Stimulated activated naive CD8-positive, alpha-beta T cell treated with anti-CD3 and anti-CD28 coated beads, Interleukin-15, amount 100 ng/mL, for 72 hours (primary cell): ENCODE results near the gene TOX2.
A peak's percentile ranks its signal among the peaks of the same experiment; 100 is the strongest.

Experiments
- ATAC-seq: fragments of 150-1000 bp; cut with Tn5 transposase; 2 replicates; pipeline ENCODE4 v1.10.0; 2021; ENCODE audit warnings: mild to moderate bottlenecking, moderate library complexity
- DNase-seq, 2 donors: peaks; one replicate each; pipeline ENCODE4 v3.0.0; 2021 to 2022
- H3K27ac Mint-ChIP-seq, 2 donors: one replicate each; pipeline ENCODE4 v1.8.0; 2022; ENCODE audit warnings: mild to moderate bottlenecking in 2 of 2, mixed read lengths in 2 of 2, moderate library complexity in 2 of 2
- H3K27me3 Mint-ChIP-seq: one replicate; pipeline ENCODE4 v1.8.0; 2022; ENCODE audit warnings: mixed read lengths
- H3K4me1 Mint-ChIP-seq: one replicate; pipeline ENCODE4 v1.8.0; 2022; ENCODE audit warnings: mild to moderate bottlenecking, mixed read lengths
- H3K4me3 Mint-ChIP-seq, 2 donors: one replicate each; pipeline ENCODE4 v1.8.0; 2022; ENCODE audit warnings: mild to moderate bottlenecking in 2 of 2, mixed read lengths in 2 of 2, moderate library complexity in 1 of 2
- H3K9me3 Mint-ChIP-seq, 2 donors: one replicate each; pipeline ENCODE4 v1.8.0; 2022; ENCODE audit warnings: mixed read lengths in 2 of 2

The TOX2 gene

DNA sequence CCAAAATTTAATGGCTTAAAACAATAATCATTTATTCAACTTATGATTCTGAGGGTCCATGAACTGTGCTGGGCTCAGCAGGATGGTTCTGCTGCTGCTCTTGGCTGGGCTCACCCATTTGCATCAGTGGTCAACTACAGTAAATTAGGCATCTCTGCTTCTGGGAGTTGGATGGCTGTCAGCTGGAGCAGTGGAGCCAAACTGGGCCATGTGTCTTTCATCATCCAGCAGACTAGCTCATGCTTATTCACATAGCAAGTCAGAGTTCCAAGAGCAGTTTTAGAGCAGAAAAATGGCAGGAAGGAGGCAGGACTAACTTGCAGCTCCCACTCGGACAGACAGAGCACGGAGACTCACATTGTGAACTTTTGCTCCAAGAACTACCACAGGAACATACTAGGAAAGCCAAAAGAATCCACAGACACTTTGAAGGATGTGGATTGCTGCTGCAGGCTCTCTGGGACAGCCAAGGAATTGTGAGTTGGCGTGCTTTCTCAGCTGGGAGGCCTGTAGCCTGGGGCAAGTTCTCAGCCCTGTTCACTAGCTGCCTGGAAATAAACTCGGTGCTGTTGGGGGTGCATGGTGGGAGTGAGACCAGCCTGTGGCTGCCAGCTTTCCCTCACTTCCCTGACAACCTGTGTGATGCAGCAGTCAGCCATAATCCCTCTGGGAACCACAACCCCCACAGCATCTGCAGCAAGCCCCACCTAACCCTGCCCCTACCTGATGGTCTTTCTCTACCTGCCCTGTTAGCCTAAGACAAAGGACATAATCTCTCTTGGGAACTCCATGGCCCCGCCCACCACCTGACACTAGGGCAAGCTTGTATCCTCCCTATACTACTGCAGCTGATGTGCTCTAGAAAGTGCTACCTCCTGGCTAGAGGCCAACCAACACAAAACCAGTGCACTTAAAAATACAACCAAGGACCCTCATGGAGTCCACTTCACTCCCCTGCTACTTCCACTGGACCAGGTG lies 143.3 kb downstream of the TOX2 start:
- Mint-ChIP-seq H3K27ac (no peak overlapping the region), H3K27me3 (no peaks in the 10 kb centered on the region), H3K9me3 (peaks cover 20 to 26% of the 10 kb centered on the region in 2 donors), H3K4me3 (no peak overlapping the region), H3K4me1 (peaks cover 36% of the 10 kb centered on the region)
- DNase-seq (no peak), ATAC-seq (no peak)

DNA sequence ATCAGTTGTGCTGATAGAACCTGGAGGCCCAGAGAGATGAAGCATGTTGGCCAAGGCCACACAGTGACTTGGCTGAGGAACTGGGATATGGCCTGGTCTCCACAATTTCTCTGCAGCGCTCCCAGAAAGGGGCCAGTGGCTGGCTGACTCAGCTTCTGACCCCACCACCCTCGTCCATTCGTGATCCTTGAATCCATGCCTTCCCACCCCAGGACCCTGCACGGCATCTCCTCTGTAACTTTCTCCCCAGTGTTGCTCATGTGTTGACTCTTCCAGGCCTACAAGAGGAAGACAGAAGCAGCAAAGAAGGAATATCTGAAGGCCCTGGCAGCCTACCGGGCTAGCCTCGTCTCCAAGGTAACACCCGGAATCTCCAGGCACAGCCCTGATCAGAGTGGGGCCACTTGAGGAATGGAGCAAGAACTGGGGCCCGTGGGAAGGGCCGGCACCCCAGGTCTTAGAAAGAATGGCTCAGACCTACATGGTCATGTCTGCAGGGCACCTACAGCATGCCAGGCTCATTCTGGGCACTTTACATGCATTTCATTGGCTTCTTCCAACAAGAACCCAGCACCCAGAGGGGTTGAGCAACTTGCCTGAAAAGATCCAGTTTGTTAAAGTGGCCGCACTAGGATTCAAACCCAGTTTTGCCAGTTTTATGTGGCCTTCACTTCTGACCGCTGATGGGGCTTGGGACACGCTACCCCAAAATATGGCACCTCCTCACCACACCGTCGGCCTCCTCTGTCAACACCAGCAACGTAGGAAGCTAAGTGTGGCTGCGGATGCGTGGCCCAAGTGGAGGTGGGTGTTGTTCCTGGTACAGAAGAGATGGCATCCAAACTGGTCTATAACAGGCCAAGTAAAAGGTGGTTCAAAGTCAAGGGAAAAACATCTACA lies 150.1 kb downstream of the TOX2 start:
- Mint-ChIP-seq H3K4me1 (peaks cover 55% of the 10 kb centered on the region), H3K27ac (peak overlapping the region in 1 of 2 donors; percentile 29), H3K27me3 (no peaks in the 10 kb centered on the region), H3K4me3 (no peak overlapping the region), H3K9me3 (peaks cover 7 to 20% of the 10 kb centered on the region in 2 donors)
- no peak for ATAC-seq
- DNase-seq: no peak

DNA sequence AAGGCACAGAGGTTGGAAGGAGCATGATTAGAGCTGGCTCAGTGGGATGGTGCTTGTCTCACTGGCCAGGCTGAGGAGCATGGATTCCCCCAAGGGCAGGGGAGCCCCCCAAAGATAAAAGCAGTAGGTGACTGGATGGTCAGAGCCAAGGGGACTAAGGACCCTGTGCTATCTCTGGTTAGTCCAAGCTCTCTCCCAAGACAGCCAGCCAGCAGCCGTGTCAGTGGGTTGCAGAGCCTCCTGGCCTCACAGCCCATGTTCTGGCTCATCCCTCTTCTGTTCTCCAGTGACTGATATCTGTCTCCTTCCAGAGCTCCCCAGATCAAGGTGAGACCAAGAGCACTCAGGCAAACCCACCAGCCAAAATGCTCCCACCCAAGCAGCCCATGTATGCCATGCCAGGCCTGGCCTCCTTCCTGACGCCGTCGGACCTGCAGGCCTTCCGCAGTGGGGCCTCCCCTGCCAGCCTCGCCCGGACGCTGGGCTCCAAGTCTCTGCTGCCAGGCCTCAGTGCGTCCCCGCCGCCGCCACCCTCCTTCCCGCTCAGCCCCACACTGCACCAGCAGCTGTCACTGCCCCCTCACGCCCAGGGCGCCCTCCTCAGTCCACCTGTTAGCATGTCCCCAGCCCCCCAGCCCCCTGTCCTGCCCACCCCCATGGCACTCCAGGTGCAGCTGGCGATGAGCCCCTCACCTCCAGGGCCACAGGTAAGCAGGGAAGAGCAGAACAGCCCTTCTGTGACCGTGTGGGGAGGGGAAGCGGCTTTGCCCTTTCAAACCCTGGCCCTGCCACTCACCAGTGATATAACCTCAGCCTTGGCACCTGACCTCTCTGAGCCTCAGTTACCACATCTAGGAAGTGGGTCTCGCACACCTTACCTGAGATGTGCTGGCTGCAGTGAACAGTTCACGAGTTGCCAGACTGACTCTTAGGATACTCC lies 151.0 kb downstream of the TOX2 start:
- H3K4me1 Mint-ChIP-seq: peaks cover 61% of the 10 kb centered on the region
- H3K27ac Mint-ChIP-seq: peak overlapping the region; percentile 29 to 46
- no peaks in the 10 kb centered on the region for H3K27me3 Mint-ChIP-seq
- H3K4me3 Mint-ChIP-seq: no peak overlapping the region
- ATAC-seq (no peak), DNase-seq (no peak)
- peaks cover 4 to 18% of the 10 kb centered on the region in 2 donors for H3K9me3 Mint-ChIP-seq

DNA sequence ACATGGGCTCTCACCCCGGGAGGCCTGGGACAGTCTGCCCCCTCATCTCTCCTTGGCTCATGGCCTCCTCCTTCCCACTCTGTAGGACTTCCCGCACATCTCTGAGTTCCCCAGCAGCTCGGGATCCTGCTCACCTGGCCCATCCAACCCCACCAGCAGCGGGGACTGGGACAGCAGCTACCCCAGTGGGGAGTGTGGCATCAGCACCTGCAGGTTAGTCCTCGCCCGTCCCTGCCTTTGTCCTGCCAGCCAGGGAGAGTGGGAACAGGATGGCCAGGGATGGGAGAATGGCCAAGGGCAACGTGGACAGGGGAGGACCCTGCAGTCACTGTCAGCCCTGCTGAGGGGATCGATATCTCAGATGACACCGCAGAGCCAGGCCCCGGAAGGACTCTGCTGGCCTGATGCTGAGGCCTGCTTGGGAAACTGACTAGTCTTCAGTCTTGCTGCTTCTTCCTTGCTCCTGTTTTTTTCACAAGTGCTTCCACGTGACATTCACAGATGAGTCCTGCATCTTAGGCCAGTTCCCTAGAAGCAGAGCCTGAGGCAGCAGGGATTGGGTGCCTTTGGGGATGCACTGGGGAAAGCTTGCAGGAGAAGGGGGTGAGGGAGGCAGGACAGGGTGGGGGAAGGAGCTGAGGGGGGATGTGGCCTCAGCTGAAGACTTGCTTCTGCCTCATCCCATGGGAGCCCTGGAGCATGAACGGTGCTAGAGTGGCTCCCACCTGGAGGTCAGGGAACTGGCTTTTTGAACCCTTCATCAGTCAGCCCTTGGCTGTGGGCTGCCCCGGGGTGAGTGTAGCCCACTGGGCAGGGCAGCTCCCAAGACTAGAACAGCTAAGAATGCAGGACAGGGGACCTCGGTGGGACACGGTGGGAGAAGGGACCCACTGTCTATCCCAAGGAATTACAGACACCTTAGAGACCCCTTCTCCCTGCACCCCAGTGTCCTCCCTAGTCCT lies 152.3 kb downstream of the TOX2 start:
- no peaks in the 10 kb centered on the region for H3K27me3 Mint-ChIP-seq
- peak overlapping the region; percentile 69 to 100 for H3K27ac Mint-ChIP-seq
- peaks cover 68% of the 10 kb centered on the region for H3K4me1 Mint-ChIP-seq
- peak overlapping the region; percentile 5 to 30 for H3K4me3 Mint-ChIP-seq
- H3K9me3 Mint-ChIP-seq: peaks cover 5 to 9% of the 10 kb centered on the region in 2 donors
- no peak for DNase-seq
- ATAC-seq: no peak

DNA sequence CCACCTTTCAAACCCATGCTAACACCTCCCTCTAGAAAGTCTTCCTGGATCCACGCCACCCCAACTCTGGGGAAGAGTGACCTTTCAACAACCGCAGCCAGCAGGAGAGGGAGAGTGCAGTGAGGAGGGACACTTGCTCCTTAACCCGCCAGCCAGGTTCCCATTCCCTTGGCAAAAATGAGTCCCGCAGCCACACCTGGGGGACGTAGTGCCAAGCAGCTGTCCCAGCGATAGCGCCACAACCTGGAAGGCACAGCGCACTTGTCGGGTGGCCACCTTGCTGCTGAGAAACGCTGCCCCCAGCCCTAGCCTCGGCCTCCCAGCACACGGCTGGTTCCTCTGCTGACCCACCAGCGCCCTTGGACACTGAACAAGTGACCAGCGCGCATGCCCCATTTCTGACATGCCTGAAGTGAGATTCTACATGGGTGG lies 153.0 kb downstream of the TOX2 start:
- peak overlapping the region; percentile 86 to 96 for H3K4me3 Mint-ChIP-seq
- H3K9me3 Mint-ChIP-seq: peaks cover 3 to 6% of the 10 kb centered on the region in 2 donors
- DNase-seq (no peak), ATAC-seq (no peak)
- no peaks in the 10 kb centered on the region for H3K27me3 Mint-ChIP-seq
- H3K27ac Mint-ChIP-seq: peak overlapping the region; percentile 100
- H3K4me1 Mint-ChIP-seq: peaks cover 74% of the 10 kb centered on the region

DNA sequence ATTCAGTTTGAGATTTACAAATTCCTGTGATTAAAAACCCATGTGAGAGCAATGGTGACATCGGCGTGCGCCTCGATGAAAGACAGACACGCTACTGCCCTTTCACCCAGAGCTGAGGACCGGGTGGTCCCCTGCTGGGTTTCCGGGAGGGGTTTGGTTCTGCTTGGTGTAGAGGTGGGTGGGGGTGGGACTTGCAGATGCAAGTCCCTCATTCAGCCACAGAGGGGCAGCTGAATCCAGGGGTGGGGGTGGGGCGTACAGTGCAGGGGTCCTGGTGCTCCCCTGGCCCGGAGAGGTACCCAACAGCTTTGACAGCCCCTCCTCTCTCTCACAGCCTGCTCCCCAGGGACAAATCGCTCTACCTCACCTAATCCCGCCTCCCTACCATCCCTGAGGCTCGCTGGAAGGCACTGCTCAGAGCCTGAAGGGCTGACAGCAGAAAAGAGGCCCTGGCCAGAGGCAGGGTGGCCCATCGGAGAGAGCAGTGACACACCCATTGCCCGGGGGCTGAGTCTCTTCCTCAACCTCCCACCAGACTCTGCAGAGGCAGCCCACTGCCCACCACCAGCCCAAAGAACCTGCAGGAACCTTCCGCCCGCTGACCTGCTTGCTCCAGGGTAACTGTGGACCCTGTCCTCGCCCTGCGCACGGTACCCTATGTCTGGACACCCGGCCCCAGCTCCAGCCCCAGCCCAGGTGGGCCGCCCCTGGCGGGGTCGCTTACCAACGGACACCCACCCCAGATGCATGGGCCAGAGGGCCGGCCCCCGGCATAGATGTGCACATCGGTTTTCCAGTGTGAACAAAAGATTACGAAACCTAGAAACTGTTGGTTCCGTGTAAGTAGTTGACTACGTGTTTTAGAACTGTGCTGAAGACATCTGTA lies 153.9 kb downstream of the TOX2 start:
- DNase-seq (peak; percentile 50 to 58), ATAC-seq (peak; percentile 8)
- Mint-ChIP-seq H3K4me1 (peaks cover 76% of the 10 kb centered on the region), H3K9me3 (peaks cover 0 to 6% of the 10 kb centered on the region in 2 donors), H3K4me3 (peak overlapping the region; percentile 86 to 96), H3K27ac (peak overlapping the region; percentile 100), H3K27me3 (no peaks in the 10 kb centered on the region)

DNA sequence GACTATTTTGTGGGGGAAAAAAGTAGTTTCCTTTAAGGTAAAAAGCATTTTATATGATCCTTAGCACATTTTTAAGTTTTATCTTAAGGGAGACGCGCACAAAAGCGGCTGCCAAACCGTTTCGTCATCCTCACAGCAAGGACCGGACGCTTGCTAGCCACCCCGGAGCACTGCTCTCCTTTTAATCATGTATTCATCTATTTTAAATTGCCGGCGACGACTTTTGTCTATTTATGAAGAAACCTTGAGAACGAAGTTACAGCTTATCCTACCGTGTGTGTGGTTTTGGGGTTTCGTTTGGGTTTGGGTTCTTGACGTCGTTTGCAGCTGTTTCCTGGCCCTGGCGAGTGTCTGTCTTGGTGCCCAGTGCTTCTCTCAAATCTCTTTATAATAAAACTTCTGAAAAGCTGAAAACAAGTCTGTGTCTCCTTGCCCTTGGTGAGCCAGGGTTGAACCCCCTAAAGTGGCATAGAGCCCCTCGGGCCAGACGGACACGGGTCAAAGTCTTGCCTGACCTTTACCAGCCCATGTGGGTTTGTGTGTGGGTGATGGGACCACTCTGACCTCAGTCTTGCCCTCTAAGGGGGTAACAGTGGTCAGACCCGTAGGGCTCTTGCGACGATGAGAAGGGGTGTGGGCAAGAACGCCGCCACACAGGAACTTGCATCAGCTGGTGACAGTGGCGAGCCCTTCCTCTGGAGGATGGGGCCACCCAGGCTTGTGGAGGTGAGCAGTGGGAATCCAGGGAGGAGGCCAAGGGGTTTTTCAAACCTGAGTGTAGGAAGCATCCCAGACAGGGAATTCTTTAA lies 154.8 kb downstream of the TOX2 start:
- Mint-ChIP-seq H3K27me3 (no peaks in the 10 kb centered on the region), H3K4me1 (peaks cover 84% of the 10 kb centered on the region), H3K4me3 (peak overlapping the region; percentile 86 to 96), H3K27ac (peak overlapping the region; percentile 100), H3K9me3 (peaks cover 0 to 6% of the 10 kb centered on the region in 2 donors)
- DNase-seq: peak; percentile 89 to 94
- peak; percentile 84 for ATAC-seq

DNA sequence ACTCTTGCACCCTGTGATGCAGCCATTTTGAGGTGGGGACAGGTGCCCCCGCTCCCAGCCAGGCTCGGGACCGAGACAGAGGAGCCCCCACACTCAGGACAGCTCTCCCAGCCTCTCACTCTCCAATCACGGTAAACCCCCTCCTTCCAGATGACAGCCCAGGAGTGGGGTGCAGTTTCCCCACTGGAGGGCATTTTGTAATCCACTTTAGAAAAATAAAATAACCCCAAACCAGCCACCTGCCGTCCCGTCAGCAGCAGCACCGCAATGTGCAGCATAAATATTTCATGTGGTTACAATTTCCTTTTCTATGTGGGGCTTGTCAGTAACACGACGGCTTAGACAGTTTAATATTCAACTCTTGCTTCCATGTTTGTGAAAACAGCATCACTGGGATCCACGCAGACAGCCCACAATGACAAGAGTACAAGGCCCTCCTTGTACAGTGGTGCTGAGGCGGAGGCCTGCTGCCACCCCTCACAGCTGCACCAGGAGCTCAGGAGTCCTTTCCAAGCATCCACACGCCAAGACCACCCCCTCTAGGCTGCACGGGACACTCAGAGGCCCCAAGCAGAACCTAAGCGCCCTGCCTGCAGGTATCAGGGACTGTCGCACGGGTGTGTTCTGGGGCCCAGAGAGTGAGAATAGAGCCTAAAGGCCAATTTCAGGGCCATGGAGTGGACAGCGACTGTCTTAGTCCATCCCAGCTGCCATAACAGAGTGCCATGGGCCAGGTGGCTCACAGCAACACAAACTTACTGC lies 155.7 kb downstream of the TOX2 start:
- H3K4me3 Mint-ChIP-seq: peak overlapping the region; percentile 86 to 96
- H3K27me3 Mint-ChIP-seq: no peaks in the 10 kb centered on the region
- DNase-seq (peak; percentile 70 to 78), ATAC-seq (peak; percentile 60)
- H3K4me1 Mint-ChIP-seq: peaks cover 94% of the 10 kb centered on the region
- H3K9me3 Mint-ChIP-seq: peaks cover 0 to 6% of the 10 kb centered on the region in 2 donors
- H3K27ac Mint-ChIP-seq: peak overlapping the region; percentile 100

DNA sequence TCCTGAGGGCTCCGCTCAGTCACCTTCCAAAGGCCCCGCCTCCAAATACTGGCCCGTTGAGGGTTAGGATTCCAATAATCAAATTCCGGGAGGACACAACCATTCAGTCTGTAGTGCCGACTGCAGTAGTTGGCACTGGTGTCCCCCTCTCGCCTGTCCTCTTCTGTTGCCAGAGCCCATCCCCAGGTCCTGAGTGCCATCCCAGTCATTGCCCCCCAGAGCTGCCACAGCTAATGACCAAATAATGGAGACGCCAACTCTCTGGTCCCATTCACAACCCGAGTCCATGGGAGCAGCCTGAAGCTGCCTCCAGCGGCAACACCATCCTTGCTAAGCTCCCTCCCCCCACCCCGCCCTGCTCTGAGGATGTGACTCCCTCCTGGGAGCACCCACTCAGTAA lies 156.4 kb downstream of the TOX2 start:
- ATAC-seq (no peak), DNase-seq (no peak)
- peak overlapping the region; percentile 100 for H3K27ac Mint-ChIP-seq
- H3K9me3 Mint-ChIP-seq: peaks cover 0 to 6% of the 10 kb centered on the region in 2 donors
- peaks cover 95% of the 10 kb centered on the region for H3K4me1 Mint-ChIP-seq
- H3K27me3 Mint-ChIP-seq: no peaks in the 10 kb centered on the region
- H3K4me3 Mint-ChIP-seq: peak overlapping the region; percentile 86 to 96

DNA sequence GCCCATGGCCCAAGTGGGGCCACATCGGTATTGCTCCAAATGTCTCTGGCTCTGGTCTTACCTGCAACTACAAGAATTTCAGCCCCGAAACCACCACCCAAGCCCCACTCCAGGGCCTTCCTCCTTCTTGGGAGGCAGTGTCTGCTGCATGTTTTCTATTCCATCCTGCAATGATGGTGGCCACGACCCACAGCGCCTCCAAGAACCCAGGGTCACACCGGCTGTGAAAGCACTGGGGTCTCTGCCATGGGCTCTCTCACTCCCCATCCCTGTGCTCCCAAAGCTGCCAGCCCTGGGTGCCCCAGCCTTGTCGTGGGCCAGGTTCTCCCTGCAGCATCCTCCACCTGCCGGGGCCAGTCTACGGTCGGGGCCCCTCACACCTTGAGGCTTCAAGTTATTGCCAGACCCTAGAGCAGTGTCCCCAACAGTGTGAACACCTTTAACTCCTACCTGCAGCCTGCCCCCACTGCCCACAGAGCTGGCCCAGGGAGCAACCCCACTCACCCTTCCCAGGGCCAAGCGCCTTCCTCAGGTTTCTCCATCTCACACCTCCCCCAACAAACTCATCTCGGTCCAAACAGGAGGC lies 157.0 kb downstream of the TOX2 start:
- H3K27me3 Mint-ChIP-seq: no peaks in the 10 kb centered on the region

DNA sequence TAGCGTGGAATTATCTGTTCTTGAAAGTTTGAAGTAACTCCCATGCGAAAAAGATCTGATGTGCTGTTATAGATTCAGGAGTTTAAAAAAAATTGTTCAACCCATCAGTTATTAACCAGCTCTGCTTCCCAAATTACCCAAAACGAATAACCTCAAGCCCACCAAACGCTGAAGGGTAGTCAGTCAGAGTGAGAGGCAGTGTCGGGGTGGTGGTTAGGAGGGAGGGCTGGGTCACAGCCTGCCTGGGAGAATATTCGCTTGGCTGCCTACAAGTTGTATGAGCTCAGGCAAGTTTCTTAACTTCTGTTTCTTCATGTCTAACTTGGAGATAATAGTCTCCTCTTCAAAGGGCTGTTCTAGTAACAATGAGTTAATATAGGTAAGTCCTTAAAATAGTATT lies 157.7 kb downstream of the TOX2 start:
- H3K9me3 Mint-ChIP-seq: peaks cover 0 to 6% of the 10 kb centered on the region in 2 donors
- H3K27me3 Mint-ChIP-seq: no peaks in the 10 kb centered on the region
- DNase-seq (no peak), ATAC-seq (no peak)
- peak overlapping the region in 1 of 2 donors; percentile 96 for H3K4me3 Mint-ChIP-seq
- H3K4me1 Mint-ChIP-seq: peaks cover 82% of the 10 kb centered on the region
- no peak overlapping the region for H3K27ac Mint-ChIP-seq

More for the DNA sequence above, 157.0 kb downstream of the TOX2 start:
- H3K27ac Mint-ChIP-seq: peak overlapping the region; percentile 74 to 100
- H3K4me1 Mint-ChIP-seq: peaks cover 90% of the 10 kb centered on the region
- DNase-seq (no peak), ATAC-seq (no peak)
- peaks cover 0 to 6% of the 10 kb centered on the region in 2 donors for H3K9me3 Mint-ChIP-seq
- peak overlapping the region; percentile 86 to 96 for H3K4me3 Mint-ChIP-seq
